Amniotic stem cell (primary cell): Measurements from ENCODE around the gene NDUFB7.
A peak's percentile ranks its signal among the peaks of the same experiment; 100 is the strongest.
"Not testable (repeated sequence)": the region's sequence is repeated elsewhere in the genome, so short reads cannot be mapped to it uniquely, and the experiment has no call there.

ENCODE experiments used
- DNase-seq: peaks from one replicate; lab custom pipeline; 2025; lab: John Stamatoyannopoulos, UW

NDUFB7 gene

DNA sequence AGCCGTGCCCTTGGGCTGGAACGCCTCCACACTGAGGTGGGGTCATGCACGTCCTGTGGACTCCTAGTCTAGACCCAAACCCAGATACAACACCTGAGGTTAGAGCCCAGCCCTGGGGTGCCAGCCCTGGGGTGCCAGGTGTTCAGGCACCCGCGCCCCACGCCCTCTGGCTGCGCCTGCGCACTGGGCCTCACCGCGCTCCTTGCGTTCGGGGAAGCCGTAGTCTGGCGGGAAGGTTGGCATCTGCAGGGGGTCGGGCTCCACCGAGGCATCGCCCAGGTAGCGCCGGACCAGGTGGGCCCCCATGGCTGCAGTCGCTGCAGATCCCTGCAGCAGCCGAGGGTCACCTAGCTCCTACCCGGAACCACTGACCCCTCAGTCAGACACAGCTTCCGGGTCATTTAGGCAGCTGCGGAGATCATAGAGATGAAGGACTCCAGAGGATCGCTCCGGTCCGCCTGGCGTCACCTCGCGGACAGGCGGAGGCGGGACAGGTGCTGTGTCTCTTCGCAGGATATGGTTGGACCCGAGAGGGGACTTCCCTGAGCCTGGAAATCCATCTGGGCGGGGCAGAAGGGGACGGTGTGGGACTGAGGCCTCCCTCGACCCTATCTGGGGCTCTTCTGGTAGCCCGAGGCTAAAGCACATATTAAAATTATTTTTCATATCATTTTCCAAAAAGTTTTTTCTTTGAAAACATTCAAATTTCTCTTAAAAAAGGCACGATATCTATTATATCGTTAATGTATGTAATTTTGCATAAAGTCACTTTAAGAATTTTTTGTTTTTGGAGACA lies at the start of gene NDUFB7:
Gene NDUFB7 (minus strand): TSS at position 372 of the 796 bp plus-strand sequence. CDS start 66 bp downstream, at position 306.
- DNase-seq, result peak; percentile 89

DNA sequence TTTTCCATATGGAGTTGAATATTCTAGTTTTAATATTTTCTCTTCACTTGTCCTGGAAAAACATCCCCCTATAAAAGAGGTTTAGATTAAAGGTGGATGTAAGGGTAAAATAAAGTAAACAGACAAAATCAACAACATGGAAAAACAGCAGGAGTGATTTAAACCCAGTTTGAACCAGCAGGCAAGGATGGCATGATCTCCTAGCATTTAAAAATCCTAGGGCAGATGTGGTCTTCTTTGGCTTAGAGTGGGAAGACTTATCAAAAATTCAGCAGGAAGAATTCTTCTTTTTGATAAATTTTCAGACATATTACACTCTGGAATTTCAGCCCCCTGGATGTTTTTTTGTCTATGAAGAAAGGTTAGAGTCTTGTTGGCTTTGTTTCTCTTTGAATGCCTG lies 47.5 kb upstream of the NDUFB7 start:
- no peak for DNase-seq

DNA sequence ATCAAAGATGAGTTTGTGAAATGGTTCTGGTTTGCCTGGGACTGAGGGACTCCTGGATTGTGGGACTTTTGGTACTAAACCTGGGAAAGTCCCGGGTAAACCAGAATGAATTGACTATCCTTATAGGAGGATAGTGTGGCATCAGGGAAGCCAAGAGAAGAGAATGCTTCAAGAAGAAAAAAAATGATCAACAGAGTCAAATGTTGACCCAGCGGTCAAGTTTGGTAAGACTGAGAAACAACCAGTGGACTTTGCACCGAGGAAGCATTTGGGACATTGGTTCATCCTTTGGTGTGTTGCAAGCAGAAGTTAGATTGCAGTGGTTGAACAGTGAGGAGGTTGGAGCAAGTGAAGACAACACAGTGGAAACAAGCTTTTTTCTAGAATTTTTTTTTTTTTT lies 44.5 kb upstream of the NDUFB7 start:
- DNase-seq, result no peak

DNA sequence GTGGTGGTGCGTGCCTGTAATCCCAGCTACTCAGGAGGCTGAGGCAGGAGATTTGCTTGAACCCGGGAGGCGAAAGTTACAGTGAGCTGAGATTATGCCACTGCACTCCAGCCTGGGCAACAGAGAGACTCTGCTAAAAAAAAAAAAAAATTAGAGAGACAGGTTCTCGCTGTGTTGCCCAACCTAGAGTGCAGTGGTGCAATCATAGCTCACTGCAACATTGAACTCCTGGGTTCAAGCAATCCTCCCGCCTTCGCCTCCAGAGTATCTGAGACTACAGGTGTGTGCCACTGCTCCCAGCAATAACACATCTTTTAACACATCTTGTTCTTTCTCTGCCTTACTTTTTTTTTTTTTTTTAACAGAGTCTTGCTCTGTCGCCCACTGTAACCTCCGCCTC lies 43.8 kb upstream of the NDUFB7 start:
- no peak for DNase-seq

DNA sequence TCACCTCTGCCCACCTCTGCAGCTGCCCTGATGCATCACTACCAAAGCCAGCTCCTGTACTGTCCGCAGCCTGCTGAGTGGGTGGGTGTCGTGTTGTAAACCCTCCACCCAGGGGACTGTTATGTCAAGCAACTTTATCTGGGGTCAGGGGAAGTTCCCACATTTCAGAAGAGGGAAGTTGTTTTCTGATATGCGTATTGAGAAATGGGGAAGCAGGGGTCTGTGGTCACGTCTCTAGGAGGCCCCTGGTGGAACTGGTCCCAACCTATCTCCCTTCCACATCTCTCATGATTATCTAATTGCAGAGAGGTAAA lies 42.2 kb upstream of the NDUFB7 start:
- DNase-seq, result no peak

DNA sequence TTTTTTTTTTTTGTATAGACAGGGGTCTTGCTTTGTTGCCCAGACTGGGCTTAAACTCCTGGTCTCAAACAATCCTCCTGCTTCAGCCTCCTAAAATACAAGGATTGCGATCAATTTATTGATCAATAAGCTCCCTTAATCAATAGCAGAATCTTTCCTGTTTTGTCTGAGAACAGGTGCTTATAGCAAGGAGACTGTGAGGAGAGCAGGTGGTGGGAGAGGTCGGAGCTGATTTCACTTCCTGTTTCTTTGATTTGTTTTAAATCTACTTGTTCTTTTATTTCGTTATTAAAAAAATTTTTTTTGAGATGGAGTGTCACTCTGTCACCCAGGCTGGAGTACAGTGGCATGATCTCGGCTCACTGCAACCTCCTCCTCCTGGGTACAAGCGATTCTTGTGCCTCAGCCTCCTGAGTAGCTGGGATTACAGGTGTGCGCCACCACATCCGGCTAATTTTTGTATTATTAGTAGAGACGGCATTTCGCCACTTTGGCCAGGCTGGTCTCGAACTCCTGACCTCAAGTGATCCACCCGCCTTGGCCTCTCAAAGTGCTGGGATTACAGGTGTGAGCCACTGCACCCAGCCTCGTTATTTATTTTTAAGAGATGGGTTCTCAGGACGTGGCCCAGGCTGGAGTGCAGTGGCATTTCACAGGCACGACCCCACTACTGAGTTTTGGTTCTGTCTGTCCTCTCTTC lies 41.7 kb upstream of the NDUFB7 start:
- DNase-seq, result not testable (repeated sequence)

DNA sequence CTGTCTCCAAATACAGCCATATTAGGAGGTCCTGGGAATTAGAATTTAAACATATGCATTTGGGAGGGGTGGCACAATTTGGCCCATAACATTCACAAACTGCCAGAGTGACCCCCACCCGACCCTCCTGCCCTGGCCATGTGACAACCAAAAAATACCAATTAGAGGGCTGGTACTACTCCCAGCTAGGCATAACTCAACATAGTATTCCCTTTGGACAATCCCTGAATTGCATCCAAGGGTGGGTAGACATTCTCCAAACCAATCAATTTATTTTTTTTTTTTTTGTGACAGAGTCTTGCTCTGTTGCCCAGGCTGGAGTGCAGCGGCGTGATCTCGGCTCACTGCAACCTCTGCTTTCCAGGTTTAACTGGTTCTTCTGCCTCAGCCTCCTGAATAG lies 40.8 kb upstream of the NDUFB7 start:
- no peak for DNase-seq

DNA sequence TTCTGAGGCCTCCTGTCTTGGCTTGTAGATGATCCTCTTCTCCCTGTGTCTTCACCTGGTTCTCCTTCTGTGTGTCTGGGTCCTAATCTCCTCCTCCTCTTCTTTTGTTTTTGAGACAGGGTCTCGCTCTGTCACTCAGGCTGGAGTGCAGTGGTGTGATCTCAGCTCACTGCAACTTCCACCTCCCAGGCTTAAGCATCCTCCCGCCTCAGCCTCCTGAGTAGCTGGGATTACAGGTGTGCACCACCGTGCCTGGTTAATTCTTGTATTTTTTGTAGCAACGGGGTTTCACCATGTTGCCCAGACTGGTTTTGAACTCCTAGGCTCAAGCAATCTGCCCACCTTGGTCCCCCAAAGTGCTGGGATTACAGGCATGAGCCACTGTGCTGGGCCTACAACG lies 40.4 kb upstream of the NDUFB7 start:
- DNase-seq, result not testable (repeated sequence)

DNA sequence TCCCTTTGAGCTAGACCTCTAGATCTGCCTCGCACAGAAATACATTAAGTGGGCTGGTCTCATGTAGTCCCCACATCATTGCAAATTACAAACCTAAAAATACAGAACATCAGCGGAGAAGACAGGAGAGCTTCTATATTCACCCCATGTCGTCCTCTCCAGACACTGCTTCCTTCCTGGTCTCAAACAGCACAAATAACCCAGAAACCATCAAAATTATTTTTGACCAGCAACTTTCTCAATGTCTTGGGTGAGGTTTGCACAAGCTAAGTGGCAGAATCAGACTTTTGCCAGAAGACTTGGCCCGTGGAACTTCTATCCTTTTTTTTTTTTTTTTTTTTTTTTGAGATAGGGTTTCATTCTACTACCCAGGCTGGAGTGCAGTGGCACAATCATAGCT lies 39.2 kb upstream of the NDUFB7 start:
- DNase-seq, result no peak

DNA sequence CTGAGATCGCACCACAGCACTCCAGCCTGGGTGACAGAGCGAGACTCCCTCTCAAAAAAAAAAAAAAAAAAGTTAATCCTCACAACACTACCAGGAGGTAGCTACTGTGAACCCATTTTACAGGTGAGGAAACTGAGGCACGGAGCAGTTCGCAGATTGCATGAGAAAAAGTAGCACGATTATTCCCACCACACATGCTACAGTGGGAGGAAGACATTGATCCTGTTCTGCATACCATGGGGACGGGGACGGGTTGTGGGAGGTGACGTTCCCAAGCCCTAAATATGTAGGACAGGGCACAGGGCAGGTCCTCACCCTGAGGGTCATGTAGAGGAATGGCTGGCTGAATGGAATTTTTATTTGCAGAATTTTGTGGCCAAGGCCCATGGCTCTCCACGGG lies 34.8 kb upstream of the NDUFB7 start:
- no peak for DNase-seq

DNA sequence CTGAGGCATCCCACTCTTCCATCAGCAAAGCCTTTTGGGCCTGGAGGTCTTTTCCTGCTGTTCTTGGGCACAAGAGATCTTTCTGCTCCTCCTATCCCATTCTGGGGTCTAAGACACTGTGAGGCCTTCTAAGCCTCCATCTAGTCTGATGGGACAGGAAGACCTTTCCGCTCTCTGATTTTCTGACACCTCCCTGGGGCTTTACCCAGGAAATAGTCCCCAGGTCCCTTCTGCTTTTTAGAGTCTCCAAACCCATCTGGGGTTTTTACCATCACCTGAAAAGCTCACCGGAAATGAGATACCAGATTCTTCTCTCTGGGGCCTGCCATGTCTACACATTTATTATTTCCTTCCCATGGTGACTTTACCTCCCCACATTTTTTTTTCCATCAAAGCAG lies 32.1 kb upstream of the NDUFB7 start:
- DNase-seq, result no peak

DNA sequence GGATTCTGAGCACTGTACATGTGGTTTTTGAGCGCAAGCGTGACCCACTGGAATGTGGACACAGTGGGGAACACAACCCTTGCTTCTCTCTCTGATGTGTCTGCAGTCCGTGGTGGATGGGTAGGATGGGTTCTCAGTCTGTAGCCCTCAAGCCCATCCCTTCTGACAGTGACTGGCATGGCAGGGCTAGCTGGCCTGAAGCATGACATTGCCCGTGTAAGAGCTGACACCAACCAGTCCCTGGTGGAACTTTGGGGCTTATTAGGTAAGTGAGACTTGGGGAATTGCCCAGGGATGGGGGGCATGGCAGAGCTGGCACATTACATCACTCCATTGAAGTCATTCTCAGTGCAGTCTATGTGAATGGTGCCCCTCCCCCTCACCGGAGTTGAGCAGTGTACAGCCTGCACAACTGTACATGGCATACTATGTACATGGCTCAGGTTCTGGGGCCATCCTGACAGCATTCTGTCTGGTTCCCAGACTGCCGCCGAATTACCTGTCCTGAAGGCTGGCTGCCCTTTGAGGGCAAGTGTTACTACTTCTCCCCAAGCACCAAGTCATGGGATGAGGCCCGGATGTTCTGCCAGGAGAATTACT lies 27.8 kb upstream of the NDUFB7 start:
- no peak for DNase-seq

DNA sequence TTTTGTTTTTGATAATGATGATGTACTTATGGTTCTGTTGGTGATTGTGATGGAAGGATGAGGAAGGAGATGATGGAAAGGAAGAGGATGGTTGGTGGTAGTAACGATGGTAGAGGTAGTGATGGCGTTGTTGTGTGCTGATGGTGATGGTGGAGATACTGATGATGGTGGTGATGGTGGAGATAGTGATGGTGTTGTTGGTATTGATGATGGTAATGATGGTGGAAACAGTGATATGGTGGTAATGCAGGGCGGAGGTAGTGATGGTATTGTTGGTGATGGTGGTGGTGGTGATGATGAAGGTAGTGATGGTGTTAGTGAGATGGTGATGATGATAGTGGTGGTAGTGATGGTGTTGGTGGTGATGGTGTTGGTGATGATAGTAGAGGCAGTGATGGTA lies 23.7 kb upstream of the NDUFB7 start:
- DNase-seq, result no peak

DNA sequence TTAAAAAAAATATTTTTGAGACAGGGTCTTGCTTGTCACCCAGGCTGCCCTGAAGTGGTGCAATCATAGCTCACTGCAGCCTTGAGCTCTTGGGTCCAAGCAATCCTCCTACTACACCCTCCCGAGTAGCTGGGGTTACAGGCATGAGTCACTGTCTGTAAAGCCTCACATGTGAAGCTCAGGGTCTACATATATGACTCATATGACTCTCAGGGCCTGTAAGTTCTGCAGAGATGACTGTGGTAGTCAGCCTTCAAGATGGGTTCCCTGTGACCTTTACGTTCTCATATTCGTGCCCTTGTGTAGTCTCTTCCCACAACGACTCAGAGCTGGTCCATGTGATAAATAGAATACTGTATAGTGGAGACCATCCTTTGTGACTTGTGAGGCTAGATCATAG lies 17.6 kb upstream of the NDUFB7 start:
- DNase-seq, result not testable (repeated sequence)

DNA sequence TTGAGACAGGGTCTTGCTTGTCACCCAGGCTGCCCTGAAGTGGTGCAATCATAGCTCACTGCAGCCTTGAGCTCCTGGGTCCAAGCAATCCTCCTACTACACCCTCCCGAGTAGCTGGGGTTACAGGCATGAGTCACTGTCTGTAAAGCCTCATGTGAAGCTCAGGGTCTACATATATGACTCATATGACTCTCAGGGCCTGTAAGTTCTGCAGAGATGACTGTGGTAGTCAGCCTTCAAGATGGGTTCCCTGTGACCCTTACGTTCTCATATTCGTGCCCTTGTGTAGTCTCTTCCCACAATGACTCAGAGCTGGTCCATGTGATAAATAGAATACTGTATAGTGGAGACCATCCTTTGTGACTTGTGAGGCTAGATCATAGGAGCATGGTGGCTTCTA lies 13.3 kb upstream of the NDUFB7 start:
- not testable (repeated sequence) for DNase-seq

DNA sequence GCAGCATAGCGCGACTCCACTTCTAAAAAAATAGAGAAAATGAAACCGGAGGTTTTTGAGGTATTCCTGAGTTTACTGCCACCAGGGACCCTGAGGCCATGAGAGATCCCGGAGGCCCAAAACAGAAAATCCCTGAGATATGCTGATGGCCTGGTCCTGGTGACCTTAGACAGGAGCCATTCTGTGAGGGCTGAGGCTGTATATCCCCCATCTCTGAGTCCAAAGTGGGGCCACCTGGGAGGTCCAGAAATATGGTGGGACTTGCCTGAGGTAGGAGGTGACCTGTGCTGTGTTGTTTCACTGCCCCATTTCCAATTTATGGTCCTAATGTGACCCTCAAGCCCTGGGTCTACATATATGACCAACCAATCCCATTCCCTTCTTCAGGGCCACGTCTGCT lies 12.5 kb upstream of the NDUFB7 start:
- DNase-seq, result not testable (repeated sequence)

DNA sequence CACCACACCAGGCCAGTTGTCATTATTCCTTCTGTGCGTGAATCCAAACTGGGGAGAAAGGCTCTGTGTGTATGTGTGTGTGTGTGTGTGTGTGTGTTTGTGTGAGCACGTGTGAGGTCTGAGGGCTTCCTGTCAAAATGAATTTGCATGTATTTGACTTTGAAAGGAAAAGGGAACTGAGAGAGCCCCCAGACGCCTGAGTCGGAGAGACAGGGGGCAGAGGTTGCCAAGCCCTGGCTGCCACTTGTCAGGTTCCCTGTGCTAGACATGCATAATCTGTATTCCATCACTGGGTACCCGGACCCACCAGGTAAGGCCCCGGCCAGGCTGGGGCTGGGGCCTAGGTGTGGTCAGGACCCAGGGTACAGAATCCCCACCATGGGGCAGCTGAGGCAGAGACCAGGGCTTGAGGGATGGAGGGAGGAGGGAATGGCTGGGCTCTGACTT lies 11.1 kb upstream of the NDUFB7 start, which contains the start of gene CLEC17A:
Gene CLEC17A (plus strand): TSS at position 191 of the 447 bp plus-strand sequence. CDS start 77 bp downstream, at position 268.
- DNase-seq, result no peak

DNA sequence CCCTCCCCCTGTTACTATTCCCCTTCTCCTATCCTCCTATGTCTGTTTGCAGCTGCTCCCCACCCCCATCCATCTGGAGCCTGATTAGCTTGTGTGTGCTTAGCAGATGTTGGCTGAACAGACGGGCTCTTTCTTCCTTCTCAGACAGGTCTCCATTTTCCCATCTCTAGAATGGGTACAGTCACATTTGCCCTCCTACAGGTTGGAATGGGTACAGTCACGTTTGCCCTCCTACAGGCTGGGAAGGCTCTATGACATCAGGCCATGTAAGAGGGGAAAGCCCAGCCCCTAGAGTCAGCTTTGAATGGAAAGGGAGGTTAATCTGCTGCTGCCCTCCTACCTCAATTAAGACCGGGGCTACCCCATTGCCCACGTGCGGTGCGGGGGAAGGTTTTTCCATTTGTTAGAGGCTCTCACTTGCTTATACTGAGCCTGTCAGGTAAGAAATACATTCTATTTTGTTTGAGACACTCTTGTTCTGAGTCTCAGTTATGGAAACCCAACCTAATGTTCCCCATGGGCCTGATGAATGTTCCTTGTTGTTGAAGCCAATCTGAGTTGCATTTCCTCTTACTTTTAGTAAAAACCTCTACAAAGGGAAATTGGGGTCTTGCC lies 8.9 kb upstream of the NDUFB7 start:
- DNase-seq, result no peak

DNA sequence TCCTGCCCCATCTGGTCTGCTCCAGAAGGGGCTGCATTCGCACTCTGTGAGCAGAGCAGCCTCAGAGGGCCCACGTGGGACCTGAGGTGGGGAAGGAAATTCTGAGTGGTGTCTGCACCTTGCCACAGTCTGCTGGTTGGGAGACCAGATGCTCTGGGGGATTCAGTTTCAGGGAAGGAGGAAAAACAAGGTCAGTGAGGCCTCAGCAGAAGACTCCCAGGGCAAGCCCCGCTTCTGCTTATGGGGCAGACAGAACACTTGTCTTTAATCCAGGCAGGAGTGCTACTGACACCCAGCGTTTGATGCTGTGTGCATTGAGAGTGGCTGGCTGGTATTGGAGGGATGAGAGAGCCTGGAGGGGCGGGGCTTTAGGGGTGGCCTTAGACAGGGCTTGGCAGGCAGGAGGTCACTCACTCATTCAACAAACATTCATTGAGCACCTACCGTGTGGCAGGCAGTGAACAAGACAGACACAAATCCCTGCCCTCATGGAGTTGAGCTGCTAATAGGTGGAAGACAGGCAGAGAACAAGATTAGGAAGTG lies 6.1 kb upstream of the NDUFB7 start:
- no peak for DNase-seq

DNA sequence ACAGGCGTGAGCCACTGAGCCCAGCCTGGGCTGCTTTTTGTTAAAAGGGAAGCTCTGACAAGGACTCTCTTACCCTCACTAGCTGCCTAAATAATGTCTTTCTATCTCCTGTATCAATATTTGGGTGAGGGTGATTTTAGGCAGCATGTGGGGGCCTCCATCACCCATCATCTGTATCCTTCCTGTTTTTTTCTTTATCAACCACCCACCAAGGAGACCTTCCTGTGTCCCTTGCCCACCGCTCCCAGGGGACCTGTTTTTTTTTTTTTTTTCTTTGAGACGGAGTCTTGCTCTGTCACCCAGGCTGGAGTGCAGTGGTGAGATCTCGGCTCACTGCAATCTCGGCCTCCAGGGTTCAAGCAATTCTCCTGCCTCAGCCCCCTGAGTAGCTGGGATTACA lies 5.4 kb upstream of the NDUFB7 start:
- no peak for DNase-seq

DNA sequence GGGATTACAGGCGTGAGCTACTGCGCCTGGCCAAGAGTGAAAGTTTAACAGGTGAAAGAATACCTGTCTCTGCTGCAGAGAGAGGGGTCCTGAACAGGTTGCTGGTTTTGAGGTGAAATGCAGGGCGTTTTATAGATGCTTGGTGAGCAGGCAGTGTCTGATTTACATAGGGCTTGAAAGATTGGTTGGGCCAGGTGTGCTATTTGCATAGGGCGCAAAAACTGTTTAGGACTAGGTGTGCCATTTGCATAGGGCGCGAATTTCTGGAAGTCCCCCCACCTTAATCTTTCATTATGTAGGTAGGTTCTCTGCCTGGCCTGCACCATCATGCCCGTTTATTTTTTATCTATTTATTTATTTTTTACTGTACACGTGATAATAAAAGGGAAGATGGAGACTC lies 4.5 kb upstream of the NDUFB7 start:
- no peak for DNase-seq

DNA sequence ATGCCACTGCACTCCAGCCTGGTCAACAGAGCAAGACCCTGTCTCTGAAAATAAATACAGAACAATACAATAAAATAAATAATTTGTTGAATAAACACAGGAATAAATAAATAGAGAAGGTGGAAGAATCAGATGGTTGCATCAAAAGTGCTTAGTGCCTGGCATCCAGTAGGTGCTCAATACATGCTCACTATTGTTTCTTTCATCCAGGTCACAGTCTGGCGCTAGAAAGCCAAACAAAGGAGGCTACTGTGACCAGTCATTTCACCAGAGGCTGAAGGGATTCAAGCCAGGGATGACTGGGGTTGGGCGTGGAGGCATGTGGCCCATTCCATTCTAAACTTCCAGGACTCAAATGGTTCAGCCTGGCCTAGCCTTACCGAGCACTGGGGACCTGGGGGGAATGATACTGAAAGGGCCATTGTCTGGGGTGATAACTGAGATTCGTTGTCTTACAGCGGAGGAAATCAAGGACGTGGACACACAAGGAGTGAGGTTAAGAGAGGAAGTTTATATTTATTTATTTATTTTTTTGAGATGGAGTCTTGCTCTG lies 3.6 kb upstream of the NDUFB7 start:
- DNase-seq, result no peak
